K562 (cell line): Measurements from ENCODE around the gene PCP4L1. TPM values are rescaled to one million over a fixed set of nuclear protein-coding genes. Genes with fewer than 3 reads are reported as not detected.

Experiments
- BHLHE40 ChIP-seq: IDR thresholded peaks from 2 replicates; pipeline ENCODE4 v1.6.1; 2011; ENCODE audit warnings: low read length, improper control_type of control experiment
- BRCA1 ChIP-seq, 2 experiments: fragments of 450-650 bp in 1 of 2; sonication (generic) in 1 of 2; formaldehyde crosslinking in 1 of 2; IDR thresholded peaks; 2 replicates each; pipeline versions ENCODE4 v1.5.0 to v1.6.1; 2017 to 2020; ENCODE audit warnings: mild to moderate bottlenecking in 1 of 2, missing genetic modification reagents in 1 of 2
- CEBPG ChIP-seq, 3 experiments: fragments of 200-800 bp in 1 of 3; sonication (Bioruptor generic) in 1 of 3; sonication (generic) in 1 of 3; formaldehyde crosslinking in 1 of 3; IDR thresholded peaks in 2 of 3; conservative IDR thresholded peaks in 1 of 3; 2 replicates each; pipeline versions ENCODE4 v1.6.1 to v1.8.0; 2016 to 2022; ENCODE audit warnings: missing compliant biosample characterization in 2 of 3, missing genetic modification characterization in 2 of 3, mild to moderate bottlenecking in 1 of 3, missing genetic modification reagents in 1 of 3
- CSDE1 ChIP-seq, 2 experiments: fragments of 450-650 bp; IDR thresholded peaks; 2 replicates each; pipeline ENCODE4 v1.6.1; 2016; ENCODE audit warnings: mild to moderate bottlenecking in 1 of 2
- E2F6 ChIP-seq, 2 experiments: IDR thresholded peaks; 2 replicates each; pipeline ENCODE4 v1.6.1; 2011; ENCODE audit warnings: borderline replicate concordance in 1 of 2, control low read depth in 1 of 2, low read depth in 1 of 2, low read length in 1 of 2, mild to moderate bottlenecking in 1 of 2, mixed read lengths in 1 of 2, moderate library complexity in 1 of 2; ENCODE audit not compliant: insufficient read depth in 1 of 2, insufficient read length in 1 of 2, poor library complexity in 1 of 2, severe bottlenecking in 1 of 2; ENCODE audit errors: extremely low read depth in 1 of 2
- GTF2F1 ChIP-seq: IDR thresholded peaks from 2 replicates; pipeline ENCODE4 v1.6.1; 2011; ENCODE audit warnings: low read depth, low read length, improper control_type of control experiment
- KDM2B ChIP-seq: fragments of 250-450 bp; sonication (Bioruptor Pico); IDR thresholded peaks from 2 replicates; pipeline ENCODE4 v1.8.0; 2021; ENCODE audit warnings: mild to moderate bottlenecking, moderate library complexity
- MCM7 ChIP-seq, 2 experiments: fragments of 450-650 bp; IDR thresholded peaks; 2 replicates each; pipeline ENCODE4 v1.6.1; 2016 to 2018
- MIER1 ChIP-seq: fragments of 450-650 bp; IDR thresholded peaks from 2 replicates; pipeline ENCODE4 v1.6.1; 2016; ENCODE audit warnings: antibody characterized with exemption, mild to moderate bottlenecking, low read depth
- MTA2 ChIP-seq: fragments of 450-650 bp; IDR thresholded peaks from 2 replicates; pipeline ENCODE4 v1.6.1; 2016; ENCODE audit warnings: low read depth
- NCOA2 ChIP-seq, 2 experiments: fragments of 450-650 bp; IDR thresholded peaks; 2 replicates each; pipeline ENCODE4 v1.6.1; 2018; ENCODE audit warnings: mild to moderate bottlenecking in 2 of 2, moderate library complexity in 1 of 2; ENCODE audit not compliant: partially characterized antibody in 2 of 2
- PML ChIP-seq: IDR thresholded peaks from 2 replicates; pipeline ENCODE4 v1.6.1; 2012; ENCODE audit warnings: low read length, inconsistent platforms
- SMARCA5 ChIP-seq: fragments of 450-650 bp; IDR thresholded peaks from 2 replicates; pipeline ENCODE4 v1.6.1; 2016
- SRSF7 ChIP-seq: fragments of 200-400 bp; formaldehyde crosslinking; optimal IDR thresholded peaks from 2 replicates; pipeline ENCODE3; 2017; ENCODE audit warnings: mild to moderate bottlenecking, low read depth, low read length
- TCFL5 ChIP-seq: fragments of 250-450 bp; sonication (Bioruptor Pico); conservative IDR thresholded peaks from 2 replicates; pipeline ENCODE4 v1.6.1; 2021; ENCODE audit warnings: mild to moderate bottlenecking, moderate library complexity, matching md5 sums
- TEAD2 ChIP-seq: fragments of 450-650 bp; IDR thresholded peaks from 2 replicates; pipeline ENCODE4 v1.6.1; 2016; ENCODE audit warnings: missing genetic modification characterization, control low read depth, missing compliant biosample characterization
- THAP12 ChIP-seq: fragments of 250-450 bp; sonication (Bioruptor Pico); IDR thresholded peaks from 2 replicates; pipeline ENCODE4 v1.9.0; 2021; ENCODE audit warnings: mild to moderate bottlenecking, inconsistent platforms
- TOE1 ChIP-seq, 2 experiments: fragments of 450-650 bp in 1 of 2; sonication (generic) in 1 of 2; formaldehyde crosslinking in 1 of 2; IDR thresholded peaks; 2 replicates each; pipeline versions ENCODE4 v1.7.1 to v1.8.0; 2016 to 2022; ENCODE audit warnings: borderline replicate concordance in 2 of 2, mild to moderate bottlenecking in 2 of 2, antibody characterized with exemption in 1 of 2, inconsistent platforms in 1 of 2, low read depth in 1 of 2, missing genetic modification reagents in 1 of 2, moderate library complexity in 1 of 2
- ZFX ChIP-seq: sonication (generic); formaldehyde crosslinking; IDR thresholded peaks from 2 replicates; pipeline ENCODE4 v1.8.0; 2022; ENCODE audit warnings: mild to moderate bottlenecking, missing genetic modification reagents, moderate library complexity
- polyA plus RNA-seq, 8 experiments: library from polyadenylated mRNA; depleted of rRNA in 4 of 8; stranded (reverse) in 5 of 8; unstranded in 3 of 8; fragments of >200 nt; fragmentation: Nextera tagmentation in 2 of 8; fragmentation: Illumina TruSeq in 1 of 8; extraction: Ambion mirVana in 2 of 8; extraction: Trizol in 1 of 8; gene quantifications; 2 replicates each; pipeline versions ENCODE4 v1.2.1 to v1.2.3, GENCODE V29; 2011 to 2014; ENCODE audit warnings: inconsistent platforms in 1 of 8, missing spikeins in 1 of 8
- total RNA-seq, 7 experiments: library from RNA; depleted of rRNA in 6 of 7; stranded (reverse); fragments of >200 nt in 6 of 7; fragmentation: Illumina TruSeq in 2 of 7; extraction: Trizol in 2 of 7; gene quantifications; 2 replicates each; pipeline versions ENCODE4 v1.2.1 to v1.2.3, GENCODE V29; 2011 to 2021; ENCODE audit warnings: low replicate concordance in 1 of 7
- TF ChIP-seq, protein P1 (sequence below): fragments of 250-450 bp; sonication (Bioruptor Pico); IDR thresholded peaks from 2 replicates; pipeline ENCODE4 v1.8.0; 2022; ENCODE audit warnings: moderate library complexity, mild to moderate bottlenecking, inconsistent platforms
- TF ChIP-seq, protein P2 (sequence below): sonication (generic); formaldehyde crosslinking; IDR thresholded peaks from 2 replicates; pipeline ENCODE4 v1.8.0; 2022; ENCODE audit warnings: missing genetic modification reagents, mild to moderate bottlenecking, borderline replicate concordance

The PCP4L1 gene
- total and polyA plus RNA-seq, 9 of the 15 experiments (the other 6 are each of a cell fraction or from before 2014, with no cell fraction given): not detected

DNA sequence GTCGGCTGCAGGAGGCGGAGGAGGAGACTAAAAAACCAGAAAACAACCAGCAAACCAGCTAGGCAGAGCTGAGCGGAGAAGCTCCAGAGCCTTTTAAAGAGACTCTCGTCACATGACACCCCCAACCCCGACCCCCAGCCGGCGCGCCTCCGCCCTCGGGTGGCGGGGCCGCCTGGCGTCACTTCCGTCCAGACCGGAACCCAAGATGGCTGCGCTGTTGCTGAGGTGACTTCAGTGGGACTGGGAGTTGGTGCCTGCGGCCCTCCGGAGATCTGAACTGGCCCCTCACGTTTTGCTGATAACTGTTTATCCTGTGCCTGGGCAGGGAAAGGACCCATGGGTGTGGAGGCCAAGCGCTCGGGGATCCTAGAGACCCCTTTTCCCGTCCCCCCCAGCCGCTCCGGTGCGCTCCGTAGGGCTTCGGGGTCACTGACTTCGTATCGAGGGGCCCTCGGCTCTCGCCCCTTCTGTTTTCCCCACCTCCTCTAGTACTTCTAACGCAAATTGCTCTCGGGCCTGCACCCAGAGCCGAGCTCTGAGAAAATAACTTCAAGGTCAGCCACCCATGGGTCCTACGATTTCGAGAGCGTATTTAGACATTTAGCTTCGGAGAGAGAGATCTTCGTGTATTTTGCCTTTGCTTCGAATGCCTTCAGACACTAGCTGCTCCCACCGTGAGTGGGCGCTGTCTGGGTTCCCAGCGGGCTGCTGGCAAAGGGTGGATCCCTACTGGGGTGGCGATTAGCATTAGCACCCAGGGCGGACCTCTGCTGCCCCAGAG, 55.8 kb downstream of the PCP4L1 start, which contains the start of gene SDHC (continued):
- TF ChIP-seq E2F6 (IDR thresholded peaks at IDR 0.05; ENCODE audit: borderline replicate concordance in 1 of 2, extremely low read depth in 1 of 2, insufficient read depth in 1 of 2, insufficient read length in 1 of 2, low read depth in 1 of 2, low read length in 1 of 2, poor library complexity in 1 of 2, severe bottlenecking in 1 of 2) (peak in 1 of 2 experiments; percentile 36), KDM2B (CRISPR knock-in tag) (no peak), CSDE1 (IDR thresholded peaks at IDR 0.05) (no peak), THAP12 (peak; percentile 86; the same call in 1 of the 2 replicates), NCOA2 (IDR thresholded peaks at IDR 0.05; ENCODE audit: partially characterized antibody in 2 of 2) (no peak), GTF2F1 (peak; percentile 77; the same call in 1 of the 2 replicates), CEBPG (CRISPR knock-in tag; IDR thresholded peaks at IDR 0.05) (peak; percentile 31; the same call in 1 of the 2 replicates), CEBPG (tag; conservative IDR thresholded peaks at IDR 0.05 in 1 of 2, IDR thresholded peaks at IDR 0.05 in 1 of 2) (no peak), TEAD2 (tag) (0 out of 2 replicates have a peak, but pooled peaks have one; percentile 15), SMARCA5 (peak; percentile 63; the same call in 1 of the 2 replicates), BRCA1 (IDR thresholded peaks at IDR 0.05) (no peak), BRCA1 (CRISPR knock-in tag; IDR thresholded peaks at IDR 0.05) (no peak), TCFL5 (0 out of 2 replicates have a peak, but pooled peaks have one; percentile 22), PML (peak; percentile 73; the same call in 1 of the 2 replicates), BHLHE40 (peak; percentile 46), MTA2 (no peak), TOE1 (IDR thresholded peaks at IDR 0.05; ENCODE audit: borderline replicate concordance) (peak; percentile 96), TOE1 (CRISPR knock-in tag; IDR thresholded peaks at IDR 0.05; ENCODE audit: borderline replicate concordance, low read depth) (no peak), ZFX (CRISPR knock-in tag) (peak; percentile 97), SRSF7 (no peak), MCM7 (IDR thresholded peaks at IDR 0.05) (no peak), MIER1 (0 out of 2 replicates have a peak, but pooled peaks have one; percentile 28)
- TF ChIP-seq, protein P1, sequence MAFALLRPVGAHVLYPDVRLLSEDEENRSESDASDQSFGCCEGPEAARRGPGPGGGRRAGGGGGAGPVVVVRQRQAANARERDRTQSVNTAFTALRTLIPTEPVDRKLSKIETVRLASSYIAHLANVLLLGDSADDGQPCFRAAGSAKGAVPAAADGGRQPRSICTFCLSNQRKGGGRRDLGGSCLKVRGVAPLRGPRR (CRISPR knock-in tag): no peak
- TF ChIP-seq, protein P2, sequence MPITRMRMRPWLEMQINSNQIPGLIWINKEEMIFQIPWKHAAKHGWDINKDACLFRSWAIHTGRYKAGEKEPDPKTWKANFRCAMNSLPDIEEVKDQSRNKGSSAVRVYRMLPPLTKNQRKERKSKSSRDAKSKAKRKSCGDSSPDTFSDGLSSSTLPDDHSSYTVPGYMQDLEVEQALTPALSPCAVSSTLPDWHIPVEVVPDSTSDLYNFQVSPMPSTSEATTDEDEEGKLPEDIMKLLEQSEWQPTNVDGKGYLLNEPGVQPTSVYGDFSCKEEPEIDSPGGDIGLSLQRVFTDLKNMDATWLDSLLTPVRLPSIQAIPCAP (CRISPR knock-in tag): no peak
